H9 (cell line): Measurements from ENCODE around the gene PSMD5. TPM values are rescaled to one million over a fixed set of nuclear protein-coding genes. Genes with fewer than 3 reads are reported as not detected.

Experiments used
- DNase-seq: peaks from one replicate; pipeline ENCODE4 v3.0.0-alpha.2; 2017
- H2AFZ ChIP-seq: one replicate; pipeline ENCODE4 v1.6.1; 2013; ENCODE audit warnings: mild to moderate bottlenecking, low read length, control low read depth, moderate library complexity
- H2AK5ac ChIP-seq: 2 replicates; pipeline ENCODE4 v1.6.1; 2013; ENCODE audit warnings: low read length, control low read depth, mixed read lengths; ENCODE audit not compliant: insufficient read length
- H2BK120ac ChIP-seq: one replicate; pipeline ENCODE4 v1.6.1; 2013; ENCODE audit warnings: low read depth, mild to moderate bottlenecking, low read length, control low read depth, inconsistent platforms; ENCODE audit not compliant: poor library complexity, severe bottlenecking
- H2BK12ac ChIP-seq: 2 replicates; pipeline ENCODE4 v1.6.1; 2013; ENCODE audit warnings: low read length, control low read depth, mixed read lengths, low read depth; ENCODE audit not compliant: insufficient read length
- H2BK15ac ChIP-seq: 2 replicates; pipeline ENCODE4 v1.6.1; 2013; ENCODE audit warnings: low read depth, low read length, control low read depth
- H2BK20ac ChIP-seq: one replicate; pipeline ENCODE4 v1.6.1; 2013; ENCODE audit warnings: low read depth, mild to moderate bottlenecking, low read length, control low read depth, inconsistent platforms; ENCODE audit not compliant: poor library complexity, severe bottlenecking
- H2BK5ac ChIP-seq: 2 replicates; pipeline ENCODE4 v1.6.1; 2013; ENCODE audit warnings: low read length, control low read depth, mixed read lengths; ENCODE audit not compliant: insufficient read length
- H3K14ac ChIP-seq: 2 replicates; pipeline ENCODE4 v1.6.1; 2013; ENCODE audit warnings: low read length, control low read depth; ENCODE audit not compliant: insufficient read depth
- H3K18ac ChIP-seq: 2 replicates; pipeline ENCODE4 v1.6.1; 2013; ENCODE audit warnings: low read depth, mild to moderate bottlenecking, mixed read lengths, low read length, control low read depth; ENCODE audit not compliant: insufficient read length
- H3K23ac ChIP-seq: 2 replicates; pipeline ENCODE4 v1.6.1; 2013; ENCODE audit warnings: low read length, control low read depth, mixed read lengths, low read depth; ENCODE audit not compliant: insufficient read length
- H3K23me2 ChIP-seq: 2 replicates; pipeline ENCODE4 v1.6.1; 2013; ENCODE audit warnings: low read depth, mild to moderate bottlenecking, mixed read lengths, low read length, control low read depth; ENCODE audit not compliant: insufficient read length, poor library complexity, severe bottlenecking
- H3K27ac ChIP-seq: 2 replicates; pipeline ENCODE4 v1.5.1; 2013; ENCODE audit warnings: low read length, control low read depth, mixed read lengths, low read depth; ENCODE audit not compliant: insufficient read length
- H3K27me3 ChIP-seq: 2 replicates; pipeline ENCODE4 v1.6.1; 2013; ENCODE audit warnings: low read length, control low read depth, inconsistent platforms; ENCODE audit not compliant: insufficient read depth
- H3K4ac ChIP-seq: 2 replicates; pipeline ENCODE4 v1.6.1; 2013; ENCODE audit warnings: low read depth, mild to moderate bottlenecking, control low read depth, inconsistent platforms, low read length, moderate library complexity
- H3K4me1 ChIP-seq: 2 replicates; pipeline ENCODE4 v1.6.1; 2013; ENCODE audit warnings: low read length, control low read depth, inconsistent platforms; ENCODE audit not compliant: insufficient read depth
- H3K4me2 ChIP-seq: 2 replicates; pipeline ENCODE4 v1.6.1; 2013; ENCODE audit warnings: low read length, control low read depth, mixed read lengths; ENCODE audit not compliant: insufficient read length, insufficient read depth
- H3K56ac ChIP-seq: 2 replicates; pipeline ENCODE4 v1.6.1; 2013; ENCODE audit warnings: low read depth, mild to moderate bottlenecking, mixed read lengths, low read length, control low read depth; ENCODE audit not compliant: insufficient read length
- H3K79me1 ChIP-seq: 2 replicates; pipeline ENCODE4 v1.6.1; 2013; ENCODE audit warnings: low read depth, mild to moderate bottlenecking, moderate library complexity, low read length, control low read depth, inconsistent platforms; ENCODE audit not compliant: insufficient read depth, poor library complexity, severe bottlenecking
- H3K79me2 ChIP-seq: 2 replicates; pipeline ENCODE4 v1.6.1; 2013; ENCODE audit warnings: low read length, control low read depth, inconsistent platforms; ENCODE audit not compliant: insufficient read depth
- H3K9ac ChIP-seq: 2 replicates; pipeline ENCODE4 v1.6.1; 2013; ENCODE audit warnings: low read length, control low read depth, mixed read lengths; ENCODE audit not compliant: insufficient read length; ENCODE audit errors: extremely low read depth
- H3K9me3 ChIP-seq: one replicate; pipeline ENCODE4 v1.6.1; 2013; ENCODE audit warnings: low read depth, low read length, inconsistent platforms; ENCODE audit not compliant: control insufficient read depth
- H3T11ph ChIP-seq: one replicate; pipeline ENCODE4 v1.6.1; 2013; ENCODE audit warnings: mild to moderate bottlenecking, low read length, control low read depth, inconsistent platforms
- H4K20me1 ChIP-seq: one replicate; pipeline ENCODE4 v1.6.1; 2013; ENCODE audit not compliant: control insufficient read depth, insufficient read length, insufficient read depth
- H4K5ac ChIP-seq: 2 replicates; pipeline ENCODE4 v1.6.1; 2013; ENCODE audit warnings: low read depth, mild to moderate bottlenecking, mixed read lengths, low read length, control low read depth; ENCODE audit not compliant: insufficient read length
- H4K8ac ChIP-seq: replicated peaks from 2 replicates; pipeline ENCODE4 v1.6.1; 2013; ENCODE audit warnings: low read length, control low read depth, mixed read lengths, low read depth; ENCODE audit not compliant: insufficient read length
- H4K91ac ChIP-seq: 2 replicates; pipeline ENCODE4 v1.6.1; 2013; ENCODE audit warnings: low read depth, mild to moderate bottlenecking, moderate library complexity, mixed read lengths, low read length, control low read depth; ENCODE audit not compliant: insufficient read length
- H3K27ac Mint-ChIP-seq, 3 experiments: 2 replicates in 2 of 3; 3 replicates in 1 of 3; pipeline ENCODE4 v1.8.0; 2020 to 2021; ENCODE audit warnings: mixed read lengths in 3 of 3, mild to moderate bottlenecking in 1 of 3, moderate library complexity in 1 of 3
- H3K27me3 Mint-ChIP-seq: 2 replicates; pipeline ENCODE4 v1.8.0; 2021; ENCODE audit warnings: low read depth, mild to moderate bottlenecking, moderate library complexity, mixed read lengths
- H3K36me3 Mint-ChIP-seq, 3 experiments: 2 replicates in 2 of 3; 3 replicates in 1 of 3; pipeline ENCODE4 v1.8.0; 2020 to 2021; ENCODE audit warnings: low read depth in 3 of 3, mixed read lengths in 3 of 3; ENCODE audit not compliant: insufficient read depth in 1 of 3
- H3K4me1 Mint-ChIP-seq, 2 experiments: 2 replicates each; pipeline ENCODE4 v1.8.0; 2020; ENCODE audit warnings: mixed read lengths in 2 of 2
- H3K4me3 Mint-ChIP-seq, 2 experiments: 2 replicates in 1 of 2; 3 replicates in 1 of 2; pipeline ENCODE4 v1.8.0; 2020 to 2021; ENCODE audit warnings: mild to moderate bottlenecking in 2 of 2, mixed read lengths in 2 of 2, moderate library complexity in 1 of 2
- H3K9me3 Mint-ChIP-seq, 2 experiments: 2 replicates in 1 of 2; 3 replicates in 1 of 2; pipeline ENCODE4 v1.8.0; 2020; ENCODE audit warnings: mild to moderate bottlenecking in 2 of 2, mixed read lengths in 2 of 2, moderate library complexity in 1 of 2
- CTCF ChIP-seq: fragments of 200-600 bp; sonication (generic); conservative IDR thresholded peaks from 3 replicates; pipeline ENCODE4 v1.8.0; 2021; ENCODE audit warnings: antibody characterized with exemption, mild to moderate bottlenecking
- total RNA-seq: library from RNA; stranded (reverse); gene quantifications from 2 replicates; pipeline ENCODE4 v1.2.1, GENCODE V29; 2021

PSMD5 gene
- total RNA-seq, 1 experiment from 2014 or later = 64.9 TPM

GRCh38 chr9:120779227-120779626 is 63.5 kb downstream of the PSMD5 start:
- no peak overlapping the region for H3K9ac ChIP-seq
- TF ChIP-seq CTCF = no peak
- H3K4me1 ChIP-seq = no peaks in the 10 kb centered on the region
- H3K79me1 ChIP-seq = no peaks in the 10 kb centered on the region
- no peak overlapping the region for H4K8ac ChIP-seq
- H3K18ac ChIP-seq = no peak overlapping the region
- no peak overlapping the region for H2BK15ac ChIP-seq
- no peaks in the 10 kb centered on the region for H3K23me2 ChIP-seq
- H2BK20ac ChIP-seq = no peak overlapping the region
- no peak overlapping the region for H2BK12ac ChIP-seq
- H2AK5ac ChIP-seq = no peak overlapping the region
- H2BK5ac ChIP-seq = no peak overlapping the region
- no peaks in the 10 kb centered on the region for H3K9me3 Mint-ChIP-seq
- H3K79me2 ChIP-seq = no peaks in the 10 kb centered on the region
- H3K4me3 Mint-ChIP-seq = no peak overlapping the region
- no peak overlapping the region for H4K5ac ChIP-seq
- no peak overlapping the region for H3K23ac ChIP-seq
- no peak overlapping the region for H3K27ac Mint-ChIP-seq
- H3K9me3 ChIP-seq = no peaks in the 10 kb centered on the region
- no peak overlapping the region for H3T11ph ChIP-seq
- no peak overlapping the region for H2AFZ ChIP-seq
- H3K27me3 ChIP-seq = no peaks in the 10 kb centered on the region
- no peak overlapping the region for H3K56ac ChIP-seq
- H2BK120ac ChIP-seq = no peak overlapping the region
- no peak overlapping the region for H4K91ac ChIP-seq
- no peak overlapping the region for H3K14ac ChIP-seq
- no peak overlapping the region for H3K4ac ChIP-seq
- no peaks in the 10 kb centered on the region for H4K20me1 ChIP-seq
- H3K4me2 ChIP-seq = no peak overlapping the region
- no peak for DNase-seq
- no peak overlapping the region for H3K27ac ChIP-seq
- H3K4me1 Mint-ChIP-seq = no peaks in the 10 kb centered on the region
- peaks cover 18 to 51% (median 51%) of the 10 kb centered on the region in 3 experiments for H3K36me3 Mint-ChIP-seq
- no peaks in the 10 kb centered on the region for H3K27me3 Mint-ChIP-seq
